Measurements from ENCODE around the gene NSMCE1.

DNA sequence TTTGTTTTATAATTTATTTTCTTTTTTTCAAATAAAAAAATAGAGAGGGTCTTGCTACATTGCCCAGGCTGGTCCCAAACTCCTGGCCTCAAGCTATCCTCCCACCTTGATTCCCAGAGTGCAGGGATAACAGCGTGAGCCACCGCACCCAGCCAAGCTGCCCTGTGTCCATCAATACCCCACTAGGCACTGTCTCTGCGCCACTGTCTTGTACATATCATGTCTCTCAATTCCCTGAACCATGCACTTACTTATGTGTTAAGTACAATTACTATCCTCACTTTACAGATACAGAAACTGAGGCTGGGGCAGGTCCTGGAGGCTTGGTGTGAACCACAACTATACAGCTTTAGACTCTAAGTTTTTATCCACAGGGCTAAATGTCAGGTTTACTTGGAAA, 11.7 kb downstream of the NSMCE1 start:
- no peak for TF ChIP-seq POLR2AphosphoS5 (IDR thresholded peaks at IDR 0.05; ENCODE audit: low read depth, low read length)
- no peak for TF ChIP-seq POLR2A (IDR thresholded peaks at IDR 0.05; ENCODE audit: control extremely low read depth in 1 of 2, low read depth in 2 of 2, low read length in 2 of 2)
- TF ChIP-seq JUND (IDR thresholded peaks at IDR 0.05; ENCODE audit: low read length): no peak
- no peak for TF ChIP-seq MAFK (IDR thresholded peaks at IDR 0.05; ENCODE audit: low read depth, low read length)
- TF ChIP-seq, protein P1, sequence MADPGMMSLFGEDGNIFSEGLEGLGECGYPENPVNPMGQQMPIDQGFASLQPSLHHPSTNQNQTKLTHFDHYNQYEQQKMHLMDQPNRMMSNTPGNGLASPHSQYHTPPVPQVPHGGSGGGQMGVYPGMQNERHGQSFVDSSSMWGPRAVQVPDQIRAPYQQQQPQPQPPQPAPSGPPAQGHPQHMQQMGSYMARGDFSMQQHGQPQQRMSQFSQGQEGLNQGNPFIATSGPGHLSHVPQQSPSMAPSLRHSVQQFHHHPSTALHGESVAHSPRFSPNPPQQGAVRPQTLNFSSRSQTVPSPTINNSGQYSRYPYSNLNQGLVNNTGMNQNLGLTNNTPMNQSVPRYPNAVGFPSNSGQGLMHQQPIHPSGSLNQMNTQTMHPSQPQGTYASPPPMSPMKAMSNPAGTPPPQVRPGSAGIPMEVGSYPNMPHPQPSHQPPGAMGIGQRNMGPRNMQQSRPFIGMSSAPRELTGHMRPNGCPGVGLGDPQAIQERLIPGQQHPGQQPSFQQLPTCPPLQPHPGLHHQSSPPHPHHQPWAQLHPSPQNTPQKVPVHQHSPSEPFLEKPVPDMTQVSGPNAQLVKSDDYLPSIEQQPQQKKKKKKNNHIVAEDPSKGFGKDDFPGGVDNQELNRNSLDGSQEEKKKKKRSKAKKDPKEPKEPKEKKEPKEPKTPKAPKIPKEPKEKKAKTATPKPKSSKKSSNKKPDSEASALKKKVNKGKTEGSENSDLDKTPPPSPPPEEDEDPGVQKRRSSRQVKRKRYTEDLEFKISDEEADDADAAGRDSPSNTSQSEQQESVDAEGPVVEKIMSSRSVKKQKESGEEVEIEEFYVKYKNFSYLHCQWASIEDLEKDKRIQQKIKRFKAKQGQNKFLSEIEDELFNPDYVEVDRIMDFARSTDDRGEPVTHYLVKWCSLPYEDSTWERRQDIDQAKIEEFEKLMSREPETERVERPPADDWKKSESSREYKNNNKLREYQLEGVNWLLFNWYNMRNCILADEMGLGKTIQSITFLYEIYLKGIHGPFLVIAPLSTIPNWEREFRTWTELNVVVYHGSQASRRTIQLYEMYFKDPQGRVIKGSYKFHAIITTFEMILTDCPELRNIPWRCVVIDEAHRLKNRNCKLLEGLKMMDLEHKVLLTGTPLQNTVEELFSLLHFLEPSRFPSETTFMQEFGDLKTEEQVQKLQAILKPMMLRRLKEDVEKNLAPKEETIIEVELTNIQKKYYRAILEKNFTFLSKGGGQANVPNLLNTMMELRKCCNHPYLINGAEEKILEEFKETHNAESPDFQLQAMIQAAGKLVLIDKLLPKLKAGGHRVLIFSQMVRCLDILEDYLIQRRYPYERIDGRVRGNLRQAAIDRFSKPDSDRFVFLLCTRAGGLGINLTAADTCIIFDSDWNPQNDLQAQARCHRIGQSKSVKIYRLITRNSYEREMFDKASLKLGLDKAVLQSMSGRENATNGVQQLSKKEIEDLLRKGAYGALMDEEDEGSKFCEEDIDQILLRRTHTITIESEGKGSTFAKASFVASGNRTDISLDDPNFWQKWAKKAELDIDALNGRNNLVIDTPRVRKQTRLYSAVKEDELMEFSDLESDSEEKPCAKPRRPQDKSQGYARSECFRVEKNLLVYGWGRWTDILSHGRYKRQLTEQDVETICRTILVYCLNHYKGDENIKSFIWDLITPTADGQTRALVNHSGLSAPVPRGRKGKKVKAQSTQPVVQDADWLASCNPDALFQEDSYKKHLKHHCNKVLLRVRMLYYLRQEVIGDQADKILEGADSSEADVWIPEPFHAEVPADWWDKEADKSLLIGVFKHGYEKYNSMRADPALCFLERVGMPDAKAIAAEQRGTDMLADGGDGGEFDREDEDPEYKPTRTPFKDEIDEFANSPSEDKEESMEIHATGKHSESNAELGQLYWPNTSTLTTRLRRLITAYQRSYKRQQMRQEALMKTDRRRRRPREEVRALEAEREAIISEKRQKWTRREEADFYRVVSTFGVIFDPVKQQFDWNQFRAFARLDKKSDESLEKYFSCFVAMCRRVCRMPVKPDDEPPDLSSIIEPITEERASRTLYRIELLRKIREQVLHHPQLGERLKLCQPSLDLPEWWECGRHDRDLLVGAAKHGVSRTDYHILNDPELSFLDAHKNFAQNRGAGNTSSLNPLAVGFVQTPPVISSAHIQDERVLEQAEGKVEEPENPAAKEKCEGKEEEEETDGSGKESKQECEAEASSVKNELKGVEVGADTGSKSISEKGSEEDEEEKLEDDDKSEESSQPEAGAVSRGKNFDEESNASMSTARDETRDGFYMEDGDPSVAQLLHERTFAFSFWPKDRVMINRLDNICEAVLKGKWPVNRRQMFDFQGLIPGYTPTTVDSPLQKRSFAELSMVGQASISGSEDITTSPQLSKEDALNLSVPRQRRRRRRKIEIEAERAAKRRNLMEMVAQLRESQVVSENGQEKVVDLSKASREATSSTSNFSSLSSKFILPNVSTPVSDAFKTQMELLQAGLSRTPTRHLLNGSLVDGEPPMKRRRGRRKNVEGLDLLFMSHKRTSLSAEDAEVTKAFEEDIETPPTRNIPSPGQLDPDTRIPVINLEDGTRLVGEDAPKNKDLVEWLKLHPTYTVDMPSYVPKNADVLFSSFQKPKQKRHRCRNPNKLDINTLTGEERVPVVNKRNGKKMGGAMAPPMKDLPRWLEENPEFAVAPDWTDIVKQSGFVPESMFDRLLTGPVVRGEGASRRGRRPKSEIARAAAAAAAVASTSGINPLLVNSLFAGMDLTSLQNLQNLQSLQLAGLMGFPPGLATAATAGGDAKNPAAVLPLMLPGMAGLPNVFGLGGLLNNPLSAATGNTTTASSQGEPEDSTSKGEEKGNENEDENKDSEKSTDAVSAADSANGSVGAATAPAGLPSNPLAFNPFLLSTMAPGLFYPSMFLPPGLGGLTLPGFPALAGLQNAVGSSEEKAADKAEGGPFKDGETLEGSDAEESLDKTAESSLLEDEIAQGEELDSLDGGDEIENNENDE (IDR thresholded peaks at IDR 0.05; ENCODE audit: insufficient replicate concordance, low read length): no peak
- no peak for TF ChIP-seq EGR1 (IDR thresholded peaks at IDR 0.05; ENCODE audit: borderline replicate concordance, low read depth, low read length)
- TF ChIP-seq, protein P2, sequence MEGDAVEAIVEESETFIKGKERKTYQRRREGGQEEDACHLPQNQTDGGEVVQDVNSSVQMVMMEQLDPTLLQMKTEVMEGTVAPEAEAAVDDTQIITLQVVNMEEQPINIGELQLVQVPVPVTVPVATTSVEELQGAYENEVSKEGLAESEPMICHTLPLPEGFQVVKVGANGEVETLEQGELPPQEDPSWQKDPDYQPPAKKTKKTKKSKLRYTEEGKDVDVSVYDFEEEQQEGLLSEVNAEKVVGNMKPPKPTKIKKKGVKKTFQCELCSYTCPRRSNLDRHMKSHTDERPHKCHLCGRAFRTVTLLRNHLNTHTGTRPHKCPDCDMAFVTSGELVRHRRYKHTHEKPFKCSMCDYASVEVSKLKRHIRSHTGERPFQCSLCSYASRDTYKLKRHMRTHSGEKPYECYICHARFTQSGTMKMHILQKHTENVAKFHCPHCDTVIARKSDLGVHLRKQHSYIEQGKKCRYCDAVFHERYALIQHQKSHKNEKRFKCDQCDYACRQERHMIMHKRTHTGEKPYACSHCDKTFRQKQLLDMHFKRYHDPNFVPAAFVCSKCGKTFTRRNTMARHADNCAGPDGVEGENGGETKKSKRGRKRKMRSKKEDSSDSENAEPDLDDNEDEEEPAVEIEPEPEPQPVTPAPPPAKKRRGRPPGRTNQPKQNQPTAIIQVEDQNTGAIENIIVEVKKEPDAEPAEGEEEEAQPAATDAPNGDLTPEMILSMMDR (IDR thresholded peaks at IDR 0.05; ENCODE audit: control extremely low read depth in 1 of 3, insufficient read depth in 1 of 3, low read depth in 1 of 3, low read length in 3 of 3): no peak
- TF ChIP-seq POU5F1 (IDR thresholded peaks at IDR 0.05; ENCODE audit: low read depth, low read length): no peak
- no peak for TF ChIP-seq KDM1A (IDR thresholded peaks at IDR 0.05; ENCODE audit: borderline replicate concordance, low read length)
- TF ChIP-seq ASH2L (IDR thresholded peaks at IDR 0.05; ENCODE audit: low read length): no peak

All from H1 (cell line).